Measurements from ENCODE around the gene AKR1E2. TPM values are rescaled to one million over a fixed set of nuclear protein-coding genes. Genes with fewer than 3 reads are reported as not detected.
A peak's percentile ranks its signal among the peaks of the same experiment; 100 is the strongest.
"Not testable (repeated sequence)": the region's sequence is repeated elsewhere in the genome, so short reads cannot be mapped to it uniquely, and the experiment has no call there.

The AKR1E2 gene
- total RNA-seq, 1 donor from 2014 or later, result 1.4 TPM

- H3K4me3 Mint-ChIP-seq (ENCODE audit: unreplicated experiment); H3K9me3 Mint-ChIP-seq (ENCODE audit: unreplicated experiment); H3K4me3 ChIP-seq (ENCODE audit: insufficient read depth, low read depth, low read length); H3K9me3 ChIP-seq (ENCODE audit: insufficient read depth, low read depth, low read length); H4K20me1 ChIP-seq (ENCODE audit: insufficient read depth, low read length); H3K27ac ChIP-seq (ENCODE audit: low read depth, low read length); H3K27me3 ChIP-seq (ENCODE audit: insufficient read depth, low read length); H3K9ac ChIP-seq (ENCODE audit: low read length); H2AFZ ChIP-seq (ENCODE audit: low read depth, low read length); H3K79me2 ChIP-seq (ENCODE audit: insufficient read depth, low read length); H3K4me1 Mint-ChIP-seq (ENCODE audit: low read depth, unreplicated experiment); FAIRE-seq; H3K36me3 Mint-ChIP-seq (ENCODE audit: low read depth, unreplicated experiment); H3K4me2 ChIP-seq (ENCODE audit: low read length); H3K27ac Mint-ChIP-seq (ENCODE audit: unreplicated experiment); H3K27me3 Mint-ChIP-seq (ENCODE audit: low read depth, unreplicated experiment); H3K36me3 ChIP-seq (ENCODE audit: insufficient read depth, low read length): not testable (repeated sequence)
- DNase-seq (ENCODE audit: low read depth), result peak; percentile 20
- H3K4me1 ChIP-seq (ENCODE audit: insufficient read depth, low read length), result peaks cover 11% of the 10 kb centered on the region
- TF ChIP-seq CTCF (IDR thresholded peaks at IDR 0.05; ENCODE audit: insufficient read depth, low read depth, low read length), result peak; percentile 32
These were observed 10.3 kb upstream of the AKR1E2 start for GRCh38 chr10:4815646-4816180.

- no peaks in the 10 kb centered on the region for H3K36me3 Mint-ChIP-seq (ENCODE audit: low read depth, unreplicated experiment)
- H3K4me3 ChIP-seq (ENCODE audit: insufficient read depth, low read depth, low read length), result no peak overlapping the region
- DNase-seq (ENCODE audit: low read depth), result no peak
- H3K4me3 Mint-ChIP-seq (ENCODE audit: unreplicated experiment), result no peak overlapping the region
- no peaks in the 10 kb centered on the region for H4K20me1 ChIP-seq (ENCODE audit: insufficient read depth, low read length)
- peaks cover 2% of the 10 kb centered on the region for H3K27me3 Mint-ChIP-seq (ENCODE audit: low read depth, unreplicated experiment)
- H3K36me3 ChIP-seq (ENCODE audit: insufficient read depth, low read length), result no peaks in the 10 kb centered on the region
- no peaks in the 10 kb centered on the region for H3K27me3 ChIP-seq (ENCODE audit: insufficient read depth, low read length)
- H3K4me1 Mint-ChIP-seq (ENCODE audit: low read depth, unreplicated experiment), result peaks cover 9% of the 10 kb centered on the region
- no peak for FAIRE-seq
- H3K9me3 ChIP-seq (ENCODE audit: insufficient read depth, low read depth, low read length), result no peaks in the 10 kb centered on the region
- no peaks in the 10 kb centered on the region for H3K79me2 ChIP-seq (ENCODE audit: insufficient read depth, low read length)
- H2AFZ ChIP-seq (ENCODE audit: low read depth, low read length), result no peak overlapping the region
- H3K4me2 ChIP-seq (ENCODE audit: low read length), result no peak overlapping the region
- H3K27ac ChIP-seq (ENCODE audit: low read depth, low read length), result no peak overlapping the region
- no peak for TF ChIP-seq EZH2 (IDR thresholded peaks at IDR 0.05; ENCODE audit: insufficient read depth, low read length)
- TF ChIP-seq CTCF (IDR thresholded peaks at IDR 0.05; ENCODE audit: insufficient read depth, low read depth, low read length), result no peak
- H3K9me3 Mint-ChIP-seq (ENCODE audit: unreplicated experiment), result peaks cover 5% of the 10 kb centered on the region
- peaks cover 11% of the 10 kb centered on the region for H3K4me1 ChIP-seq (ENCODE audit: insufficient read depth, low read length)
- H3K27ac Mint-ChIP-seq (ENCODE audit: unreplicated experiment), result no peak overlapping the region
- no peak overlapping the region for H3K9ac ChIP-seq (ENCODE audit: low read length)
These were observed 9.0 kb upstream of the AKR1E2 start for GRCh38 chr10:4816966-4817365.

- DNase-seq (ENCODE audit: low read depth), result no peak
- Mint-ChIP-seq H3K27ac (ENCODE audit: unreplicated experiment) (no peak overlapping the region), H3K36me3 (ENCODE audit: low read depth, unreplicated experiment) (no peaks in the 10 kb centered on the region), H3K9me3 (ENCODE audit: unreplicated experiment) (peaks cover 12% of the 10 kb centered on the region), H3K27me3 (ENCODE audit: low read depth, unreplicated experiment) (peaks cover 2% of the 10 kb centered on the region), H3K4me3 (ENCODE audit: unreplicated experiment) (no peak overlapping the region), H3K4me1 (ENCODE audit: low read depth, unreplicated experiment) (no peaks in the 10 kb centered on the region)
- Histone ChIP-seq H3K4me1 (ENCODE audit: insufficient read depth, low read length) (no peaks in the 10 kb centered on the region), H3K27me3 (ENCODE audit: insufficient read depth, low read length) (no peaks in the 10 kb centered on the region), H3K4me2 (ENCODE audit: low read length) (no peak overlapping the region), H3K27ac (ENCODE audit: low read depth, low read length) (no peak overlapping the region), H3K79me2 (ENCODE audit: insufficient read depth, low read length) (no peaks in the 10 kb centered on the region), H3K9ac (ENCODE audit: low read length) (no peak overlapping the region), H3K4me3 (ENCODE audit: insufficient read depth, low read depth, low read length) (no peak overlapping the region), H2AFZ (ENCODE audit: low read depth, low read length) (no peak overlapping the region), H4K20me1 (ENCODE audit: insufficient read depth, low read length) (no peaks in the 10 kb centered on the region), H3K9me3 (ENCODE audit: insufficient read depth, low read depth, low read length) (no peaks in the 10 kb centered on the region), H3K36me3 (ENCODE audit: insufficient read depth, low read length) (no peaks in the 10 kb centered on the region)
- TF ChIP-seq EZH2 (IDR thresholded peaks at IDR 0.05; ENCODE audit: insufficient read depth, low read length) (no peak), CTCF (IDR thresholded peaks at IDR 0.05; ENCODE audit: insufficient read depth, low read depth, low read length) (no peak)
- FAIRE-seq, result no peak
These were observed 6.9 kb upstream of the AKR1E2 start for GRCh38 chr10:4819067-4819466.
